K562 (cell line): Measurements from ENCODE around the gene CAPN10. TPM values are rescaled to one million over a fixed set of nuclear protein-coding genes. Genes with fewer than 3 reads are reported as not detected.
A peak's percentile ranks its signal among the peaks of the same experiment; 100 is the strongest.

ENCODE experiments used
- CBX1 ChIP-seq: sonication (generic); IDR thresholded peaks from 2 replicates; pipeline ENCODE4 v1.6.1; 2016; ENCODE audit warnings: antibody characterized with exemption, low read depth, mild to moderate bottlenecking
- CEBPZ ChIP-seq: fragments of 150-350 bp; IDR thresholded peaks from 2 replicates; pipeline ENCODE4 v1.6.1; 2014; ENCODE audit warnings: low read depth, mild to moderate bottlenecking, low read length, borderline replicate concordance
- E4F1 ChIP-seq: fragments of 250-450 bp; sonication (Bioruptor Pico); IDR thresholded peaks from 2 replicates; pipeline ENCODE4 v1.5.0; 2021; ENCODE audit warnings: mild to moderate bottlenecking, borderline replicate concordance
- ESRRA ChIP-seq: fragments of 450-650 bp; IDR thresholded peaks from 2 replicates; pipeline ENCODE4 v1.6.1; 2014; ENCODE audit warnings: low read depth, mild to moderate bottlenecking, moderate library complexity, borderline replicate concordance
- KDM1A ChIP-seq, 2 experiments: fragments of 450-650 bp; IDR thresholded peaks; 2 replicates each; pipeline ENCODE4 v1.6.1; 2016; ENCODE audit warnings: mild to moderate bottlenecking in 2 of 2
- MECOM ChIP-seq: fragments of 250-450 bp; sonication (Bioruptor Pico); IDR thresholded peaks from 2 replicates; pipeline ENCODE4 v1.8.0; 2022; ENCODE audit warnings: inconsistent platforms
- MEF2D ChIP-seq: conservative IDR thresholded peaks from 2 replicates; pipeline ENCODE4 v1.6.1; 2016; ENCODE audit warnings: low read depth, missing genetic modification characterization, missing compliant biosample characterization
- TBP ChIP-seq: optimal IDR thresholded peaks from 2 replicates; pipeline ENCODE3; 2011; ENCODE audit warnings: low read depth, low read length, improper control_type of control experiment
- TFAM ChIP-seq: fragments of 250-450 bp; sonication (Bioruptor Pico); conservative IDR thresholded peaks from 2 replicates; pipeline ENCODE4 v1.5.0; 2021; ENCODE audit warnings: mild to moderate bottlenecking, moderate library complexity
- WHSC1 ChIP-seq: IDR thresholded peaks from one replicate; pipeline ENCODE4 v1.6.1; 2012; ENCODE audit warnings: low read length, control low read depth, inconsistent platforms
- ZFP30 ChIP-seq: fragments of 250-450 bp; sonication (Bioruptor Pico); IDR thresholded peaks from 2 replicates; pipeline ENCODE4 v1.8.0; 2022; ENCODE audit warnings: moderate library complexity, mild to moderate bottlenecking, inconsistent platforms, borderline replicate concordance
- ZHX1 ChIP-seq: fragments of 150-350 bp; conservative IDR thresholded peaks from 2 replicates; pipeline ENCODE4 v1.6.1; 2014; ENCODE audit warnings: low read length
- ZKSCAN3 ChIP-seq: fragments of 250-450 bp; sonication (Bioruptor Pico); IDR thresholded peaks from 2 replicates; pipeline ENCODE4 v1.4.0; 2020
- ZNF197 ChIP-seq: fragments of 200-800 bp; sonication (Bioruptor generic); IDR thresholded peaks from 2 replicates; pipeline ENCODE4 v1.6.1; 2016; ENCODE audit warnings: low read depth, missing genetic modification characterization, missing compliant biosample characterization
- ZNF449 ChIP-seq: fragments of 250-450 bp; sonication (Bioruptor Pico); IDR thresholded peaks from 2 replicates; pipeline ENCODE4 v1.8.0; 2022; ENCODE audit warnings: moderate library complexity, mild to moderate bottlenecking, inconsistent platforms
- ZNF655 ChIP-seq: fragments of 250-450 bp; sonication (Bioruptor Pico); IDR thresholded peaks from 2 replicates; pipeline ENCODE4 v1.5.0; 2021
- polyA plus RNA-seq, 8 experiments: library from polyadenylated mRNA; depleted of rRNA in 4 of 8; stranded (reverse) in 5 of 8; unstranded in 3 of 8; fragments of >200 nt; fragmentation: Nextera tagmentation in 2 of 8; fragmentation: Illumina TruSeq in 1 of 8; extraction: Ambion mirVana in 2 of 8; extraction: Trizol in 1 of 8; gene quantifications; 2 replicates each; pipeline versions ENCODE4 v1.2.1 to v1.2.3, GENCODE V29; 2011 to 2014; ENCODE audit warnings: inconsistent platforms in 1 of 8, missing spikeins in 1 of 8
- total RNA-seq, 7 experiments: library from RNA; depleted of rRNA in 6 of 7; stranded (reverse); fragments of >200 nt in 6 of 7; fragmentation: Illumina TruSeq in 2 of 7; extraction: Trizol in 2 of 7; gene quantifications; 2 replicates each; pipeline versions ENCODE4 v1.2.1 to v1.2.3, GENCODE V29; 2011 to 2021; ENCODE audit warnings: low replicate concordance in 1 of 7

The CAPN10 gene
- total and polyA plus RNA-seq, 9 of the 15 experiments (the other 6 are each of a cell fraction or from before 2014, with no cell fraction given), result 0.08 to 26.1 (median 8.4) TPM

- TF ChIP-seq TFAM (CRISPR knock-in tag) (no peak), KDM1A (IDR thresholded peaks at IDR 0.05) (no peak), MEF2D (tag) (no peak), TBP (peak; percentile 83), CBX1 (0 out of 2 replicates have a peak, but pooled peaks have one; percentile 76), ESRRA (no peak), WHSC1 (no peak), ZKSCAN3 (CRISPR knock-in tag) (no peak), ZFP30 (no peak), ZHX1 (no peak), MECOM (no peak), ZNF197 (CRISPR knock-in tag) (peak; percentile 80; the same call in 1 of the 2 replicates), ZNF449 (CRISPR knock-in tag) (no peak), E4F1 (CRISPR knock-in tag) (no peak), CEBPZ (no peak), ZNF655 (CRISPR knock-in tag) (no peak)
These were observed 25.8 kb upstream of the CAPN10 start (continued) for GRCh38 chr2:240560480-240561324.
